Gastroesophageal sphincter (tissue), 3 donors: ENCODE data around the gene NDRG2.

Experiments used
- EP300 ChIP-seq: sonication (generic); formaldehyde crosslinking; IDR thresholded peaks from one replicate; pipeline ENCODE4 v1.6.1; 2017; ENCODE audit warnings: antibody characterized with exemption, mild to moderate bottlenecking
- POLR2A ChIP-seq, 2 donors: fragments of 450-650 bp; IDR thresholded peaks; one replicate each; pipeline ENCODE4 v1.6.1; 2017; ENCODE audit warnings: antibody characterized with exemption in 2 of 2, mild to moderate bottlenecking in 2 of 2, moderate library complexity in 1 of 2
- POLR2AphosphoS5 ChIP-seq: sonication (generic); formaldehyde crosslinking; IDR thresholded peaks from one replicate; pipeline ENCODE4 v1.6.1; 2017; ENCODE audit warnings: antibody characterized with exemption
- TF ChIP-seq, protein P1 (sequence below), 4 experiments: fragments of 200-600 bp in 2 of 4; fragments of 450-650 bp in 2 of 4; sonication (generic) in 1 of 4; IDR thresholded peaks; one replicate each; pipeline ENCODE4 v1.5.1; 2017 to 2019; ENCODE audit warnings: antibody characterized with exemption in 4 of 4, mild to moderate bottlenecking in 2 of 4, moderate library complexity in 2 of 4

DNA sequence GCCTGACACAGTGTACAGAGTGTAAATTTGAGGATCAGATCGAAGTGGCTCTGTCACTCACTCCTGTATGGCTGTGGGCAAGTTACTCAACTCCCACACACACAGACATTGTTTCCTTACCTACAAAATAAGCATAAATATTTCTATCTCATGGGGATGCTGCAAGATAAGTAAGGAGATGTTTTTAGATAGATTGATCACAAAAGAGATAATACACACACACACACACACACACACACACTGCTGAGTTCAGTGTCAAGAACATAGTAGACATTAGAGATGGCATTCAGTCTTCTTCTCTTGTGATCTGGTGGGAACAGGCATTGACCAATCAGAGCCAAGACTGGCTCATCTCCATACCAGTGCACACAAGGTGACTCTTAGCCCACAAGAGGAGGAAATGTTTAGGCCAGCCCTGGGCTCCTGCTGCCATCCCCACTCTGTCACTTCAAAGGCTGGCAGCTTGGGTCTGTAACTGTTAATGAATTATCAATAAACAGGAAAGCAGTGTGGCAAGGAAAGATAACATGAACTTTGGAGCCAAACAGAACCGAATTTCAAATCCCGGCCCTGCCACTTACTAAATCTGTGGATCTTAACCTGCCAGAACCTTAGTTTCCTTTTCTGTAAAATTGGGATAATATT is 29.4 kb upstream of the NDRG2 start:
- TF ChIP-seq, protein P1, sequence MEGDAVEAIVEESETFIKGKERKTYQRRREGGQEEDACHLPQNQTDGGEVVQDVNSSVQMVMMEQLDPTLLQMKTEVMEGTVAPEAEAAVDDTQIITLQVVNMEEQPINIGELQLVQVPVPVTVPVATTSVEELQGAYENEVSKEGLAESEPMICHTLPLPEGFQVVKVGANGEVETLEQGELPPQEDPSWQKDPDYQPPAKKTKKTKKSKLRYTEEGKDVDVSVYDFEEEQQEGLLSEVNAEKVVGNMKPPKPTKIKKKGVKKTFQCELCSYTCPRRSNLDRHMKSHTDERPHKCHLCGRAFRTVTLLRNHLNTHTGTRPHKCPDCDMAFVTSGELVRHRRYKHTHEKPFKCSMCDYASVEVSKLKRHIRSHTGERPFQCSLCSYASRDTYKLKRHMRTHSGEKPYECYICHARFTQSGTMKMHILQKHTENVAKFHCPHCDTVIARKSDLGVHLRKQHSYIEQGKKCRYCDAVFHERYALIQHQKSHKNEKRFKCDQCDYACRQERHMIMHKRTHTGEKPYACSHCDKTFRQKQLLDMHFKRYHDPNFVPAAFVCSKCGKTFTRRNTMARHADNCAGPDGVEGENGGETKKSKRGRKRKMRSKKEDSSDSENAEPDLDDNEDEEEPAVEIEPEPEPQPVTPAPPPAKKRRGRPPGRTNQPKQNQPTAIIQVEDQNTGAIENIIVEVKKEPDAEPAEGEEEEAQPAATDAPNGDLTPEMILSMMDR (IDR thresholded peaks at IDR 0.05) = no peak
- TF ChIP-seq POLR2A (IDR thresholded peaks at IDR 0.05) = no peak
- TF ChIP-seq EP300 = no peak
- TF ChIP-seq POLR2AphosphoS5 = no peak
